MM.1S (cell line): ENCODE measurements around the gene COL11A2.
A peak's percentile ranks its signal among the peaks of the same experiment; 100 is the strongest.

ENCODE experiments used
- DNase-seq: peaks from one replicate; pipeline ENCODE4 v3.0.0-alpha.2; 2015
- H2AFZ ChIP-seq: fragments of 300-600 bp; sonication (generic); 2 replicates; pipeline ENCODE4 v1.6.0; 2016; ENCODE audit warnings: antibody characterized with exemption, low read length
- H3F3A ChIP-seq: fragments of 300-600 bp; sonication (generic); 2 replicates; pipeline ENCODE4 v1.6.1; 2016; ENCODE audit warnings: mild to moderate bottlenecking, antibody characterized with exemption, low read length, moderate library complexity, mixed read lengths; ENCODE audit not compliant: insufficient read depth
- H3K27ac ChIP-seq: fragments of 300-600 bp; sonication (generic); 2 replicates; pipeline ENCODE4 v1.5.1; 2016; ENCODE audit warnings: mild to moderate bottlenecking, low read length
- H3K27me3 ChIP-seq: fragments of 300-600 bp; sonication (generic); replicated peaks from 2 replicates; pipeline ENCODE4 v1.6.0; 2016; ENCODE audit warnings: low read length; ENCODE audit not compliant: insufficient read depth
- H3K36me3 ChIP-seq: fragments of 300-600 bp; sonication (generic); replicated peaks from 2 replicates; pipeline ENCODE4 v1.6.1; 2016; ENCODE audit warnings: mild to moderate bottlenecking, low read length, mixed read lengths; ENCODE audit not compliant: insufficient read depth
- H3K4me1 ChIP-seq: fragments of 300-600 bp; sonication (generic); 2 replicates; pipeline ENCODE4 v1.6.1; 2016; ENCODE audit warnings: low read length, mixed read lengths
- H3K4me2 ChIP-seq: fragments of 300-600 bp; sonication (generic); 2 replicates; pipeline ENCODE4 v1.6.0; 2016; ENCODE audit warnings: low read depth, low read length
- H3K4me3 ChIP-seq: fragments of 300-600 bp; sonication (generic); 2 replicates; pipeline ENCODE4 v1.5.1; 2016; ENCODE audit warnings: low read length, mixed read lengths
- H3K79me2 ChIP-seq: fragments of 300-600 bp; sonication (generic); 2 replicates; pipeline ENCODE4 v1.6.1; 2016; ENCODE audit warnings: mixed run types, low read length, mixed read lengths
- H3K9ac ChIP-seq: fragments of 300-600 bp; sonication (generic); 2 replicates; pipeline ENCODE4 v1.6.1; 2016; ENCODE audit warnings: low read length, mixed read lengths
- H3K9me2 ChIP-seq: fragments of 300-600 bp; sonication (generic); replicated peaks from 2 replicates; pipeline ENCODE4 v1.6.1; 2016; ENCODE audit warnings: mild to moderate bottlenecking, low read length, mixed read lengths; ENCODE audit not compliant: insufficient read depth
- H3K9me3 ChIP-seq: fragments of 300-600 bp; sonication (generic); replicated peaks from 2 replicates; pipeline ENCODE4 v1.6.1; 2016; ENCODE audit warnings: mild to moderate bottlenecking, low read length, mixed read lengths; ENCODE audit not compliant: insufficient read depth
- H4K20me1 ChIP-seq: fragments of 300-600 bp; sonication (generic); 2 replicates; pipeline ENCODE4 v1.6.1; 2016; ENCODE audit warnings: mild to moderate bottlenecking, low read length, moderate library complexity, mixed read lengths; ENCODE audit not compliant: insufficient read depth
- EZH2 ChIP-seq: fragments of 300-600 bp; sonication (generic); optimal IDR thresholded peaks from 2 replicates; pipeline ENCODE3; 2017; ENCODE audit warnings: low read depth, mild to moderate bottlenecking, antibody characterized with exemption, low read length, mixed read lengths
- EZH2phosphoT487 ChIP-seq: fragments of 300-600 bp; sonication (generic); IDR thresholded peaks from 2 replicates; pipeline ENCODE4 v1.6.1; 2018; ENCODE audit warnings: antibody characterized with exemption, low read length
- TF ChIP-seq, protein P1 (sequence below): fragments of 300-600 bp; sonication (generic); IDR thresholded peaks from 2 replicates; pipeline ENCODE4 v1.5.1; 2016; ENCODE audit warnings: antibody characterized with exemption, low read length, mixed read lengths

COL11A2 gene

DNA sequence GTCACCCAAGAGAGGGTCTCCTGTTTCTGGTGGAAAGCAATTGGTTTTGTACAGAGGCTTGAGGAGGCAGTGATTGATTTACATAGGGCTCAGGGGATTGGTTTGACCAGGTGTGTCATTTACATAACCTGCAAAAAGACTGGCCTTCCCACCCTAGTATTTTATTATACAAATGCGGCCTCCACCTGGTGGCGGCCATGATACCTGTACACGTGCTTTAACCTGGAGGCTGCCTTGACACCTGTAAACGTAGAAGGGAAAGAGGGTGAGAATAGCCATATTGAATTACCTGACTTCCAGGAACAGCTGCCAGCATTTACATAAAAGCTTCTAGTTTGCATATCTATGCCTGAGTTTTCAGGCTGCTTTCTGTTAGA is 67.8 kb downstream of the COL11A2 start:
- Histone ChIP-seq H3K4me1 (peaks cover 4% of the 10 kb centered on the region; the same call in 1 of the 2 replicates), H3K9me3 (no peaks in the 10 kb centered on the region), H3K36me3 (no peaks in the 10 kb centered on the region), H3K4me2 (no peak overlapping the region), H3K27ac (no peak overlapping the region), H3K9me2 (no peaks in the 10 kb centered on the region), H3K27me3 (peaks cover 19% of the 10 kb centered on the region; the same call in 1 of the 2 replicates), H3K4me3 (no peak overlapping the region), H4K20me1 (no peaks in the 10 kb centered on the region), H3F3A (no peaks in the 10 kb centered on the region), H3K79me2 (no peaks in the 10 kb centered on the region), H2AFZ (no peak overlapping the region), H3K9ac (no peak overlapping the region)
- no peak for DNase-seq
- TF ChIP-seq EZH2phosphoT487 (no peak), EZH2 (no peak)
- TF ChIP-seq, protein P1, sequence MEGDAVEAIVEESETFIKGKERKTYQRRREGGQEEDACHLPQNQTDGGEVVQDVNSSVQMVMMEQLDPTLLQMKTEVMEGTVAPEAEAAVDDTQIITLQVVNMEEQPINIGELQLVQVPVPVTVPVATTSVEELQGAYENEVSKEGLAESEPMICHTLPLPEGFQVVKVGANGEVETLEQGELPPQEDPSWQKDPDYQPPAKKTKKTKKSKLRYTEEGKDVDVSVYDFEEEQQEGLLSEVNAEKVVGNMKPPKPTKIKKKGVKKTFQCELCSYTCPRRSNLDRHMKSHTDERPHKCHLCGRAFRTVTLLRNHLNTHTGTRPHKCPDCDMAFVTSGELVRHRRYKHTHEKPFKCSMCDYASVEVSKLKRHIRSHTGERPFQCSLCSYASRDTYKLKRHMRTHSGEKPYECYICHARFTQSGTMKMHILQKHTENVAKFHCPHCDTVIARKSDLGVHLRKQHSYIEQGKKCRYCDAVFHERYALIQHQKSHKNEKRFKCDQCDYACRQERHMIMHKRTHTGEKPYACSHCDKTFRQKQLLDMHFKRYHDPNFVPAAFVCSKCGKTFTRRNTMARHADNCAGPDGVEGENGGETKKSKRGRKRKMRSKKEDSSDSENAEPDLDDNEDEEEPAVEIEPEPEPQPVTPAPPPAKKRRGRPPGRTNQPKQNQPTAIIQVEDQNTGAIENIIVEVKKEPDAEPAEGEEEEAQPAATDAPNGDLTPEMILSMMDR: no peak

DNA sequence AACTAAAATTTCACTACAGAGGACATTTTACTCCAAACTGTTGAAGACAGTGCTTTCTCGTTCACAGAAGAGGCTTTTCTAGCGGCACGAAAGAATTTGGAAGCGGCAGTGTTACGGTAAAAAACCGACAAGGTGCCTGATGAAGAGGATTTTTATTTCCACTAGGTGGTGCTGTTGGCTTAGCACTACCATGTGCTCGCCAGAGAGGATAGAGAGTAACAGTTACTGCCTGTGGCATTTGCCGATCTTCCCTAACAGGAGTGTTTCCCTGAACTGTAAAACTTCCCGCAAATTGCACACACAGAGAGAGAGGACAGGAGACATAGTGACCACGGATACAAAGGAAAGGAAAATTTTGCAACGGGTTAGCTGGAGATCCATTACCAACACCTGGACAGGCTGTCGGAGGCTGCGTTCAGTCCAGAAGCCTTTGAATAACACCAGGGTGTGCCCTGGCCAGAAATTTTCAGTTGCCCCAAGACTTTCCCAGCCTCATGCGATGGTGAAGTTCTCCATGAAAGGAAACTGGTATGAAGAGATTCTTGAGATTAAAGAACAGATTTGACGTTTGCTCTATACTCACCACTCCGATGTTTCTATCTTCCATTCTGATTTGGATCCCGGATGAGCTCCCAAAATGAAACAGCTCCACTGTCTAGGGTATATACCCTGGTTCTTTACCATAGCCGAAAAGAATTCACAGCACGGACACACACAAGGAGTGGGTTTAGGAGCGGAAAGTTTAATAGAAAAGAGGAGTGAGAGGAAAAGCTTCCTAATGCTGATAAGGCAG is 68.3 kb downstream of the COL11A2 start:
- no peak for TF ChIP-seq EZH2
- no peak for TF ChIP-seq EZH2phosphoT487
- TF ChIP-seq, protein P1: peak; percentile 77
- H3K27ac ChIP-seq: no peak overlapping the region
- H3K4me3 ChIP-seq: no peak overlapping the region
- H3K4me1 ChIP-seq: peaks cover 4% of the 10 kb centered on the region; the same call in 1 of the 2 replicates
- no peaks in the 10 kb centered on the region for H3K9me2 ChIP-seq
- H3F3A ChIP-seq: no peaks in the 10 kb centered on the region
- H3K79me2 ChIP-seq: no peaks in the 10 kb centered on the region
- H3K9me3 ChIP-seq: no peaks in the 10 kb centered on the region
- H2AFZ ChIP-seq: no peak overlapping the region
- no peak overlapping the region for H3K9ac ChIP-seq
- H3K4me2 ChIP-seq: peak overlapping the region; percentile 25; the same call in 1 of the 2 replicates
- H4K20me1 ChIP-seq: no peaks in the 10 kb centered on the region
- peak; percentile 74 for DNase-seq
- H3K36me3 ChIP-seq: no peaks in the 10 kb centered on the region
- peaks cover 25% of the 10 kb centered on the region for H3K27me3 ChIP-seq

DNA sequence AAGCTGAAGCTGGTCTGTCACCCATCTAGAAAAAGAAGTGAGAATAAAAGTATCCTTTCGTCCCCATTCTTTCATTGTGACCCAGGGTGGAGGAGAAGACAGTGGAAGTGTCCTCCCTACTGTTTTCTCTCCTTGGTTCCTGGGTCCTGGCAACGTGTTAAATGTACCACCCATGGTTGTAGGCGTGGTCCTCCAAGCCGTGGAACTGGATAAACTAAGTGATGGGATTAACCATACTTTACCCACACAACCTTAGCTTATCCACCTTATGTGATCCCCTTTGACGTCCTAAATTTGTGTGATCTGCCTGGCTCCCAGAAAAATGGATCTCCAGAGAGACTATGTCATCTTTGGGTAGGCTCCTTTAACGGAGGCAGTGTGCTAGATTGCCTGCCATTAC is 69.1 kb downstream of the COL11A2 start:
- Histone ChIP-seq H3F3A (no peaks in the 10 kb centered on the region), H3K27ac (no peak overlapping the region), H3K36me3 (no peaks in the 10 kb centered on the region), H3K4me2 (peak overlapping the region; percentile 25; the same call in 1 of the 2 replicates), H3K9me3 (no peaks in the 10 kb centered on the region), H3K4me3 (no peak overlapping the region), H2AFZ (no peak overlapping the region), H3K27me3 (peaks cover 26% of the 10 kb centered on the region), H3K4me1 (peaks cover 4% of the 10 kb centered on the region; the same call in 1 of the 2 replicates), H3K9me2 (no peaks in the 10 kb centered on the region), H3K9ac (no peak overlapping the region), H4K20me1 (no peaks in the 10 kb centered on the region), H3K79me2 (no peaks in the 10 kb centered on the region)
- no peak for DNase-seq
- no peak for TF ChIP-seq EZH2
- no peak for TF ChIP-seq EZH2phosphoT487
- TF ChIP-seq, protein P1: no peak
